BLaER1 treated with 17β-estradiol and CSF1 and Interleukin-3, amounts not matched to agents 10 nM and 100 nM (cell line): ENCODE results near the gene PRPS1.

ENCODE experiments used
- H3K27ac ChIP-seq, 11 experiments: shearing (Covaris generic); formaldehyde crosslinking; 2 replicates each; pipeline ENCODE4 v1.8.1; 2022
- H3K27me3 ChIP-seq, 11 experiments: shearing (Covaris generic); formaldehyde crosslinking; 2 replicates each; pipeline ENCODE4 v1.8.1; 2022
- H3K36me3 ChIP-seq, 11 experiments: shearing (Covaris generic); formaldehyde crosslinking; 2 replicates each; pipeline ENCODE4 v1.8.1; 2022
- H3K4me1 ChIP-seq, 10 experiments: shearing (Covaris generic); formaldehyde crosslinking; 2 replicates each; pipeline ENCODE4 v1.8.1; 2022
- H3K4me2 ChIP-seq, 11 experiments: shearing (Covaris generic); formaldehyde crosslinking; 2 replicates each; pipeline ENCODE4 v1.8.1; 2022
- H3K4me3 ChIP-seq, 10 experiments: shearing (Covaris generic); formaldehyde crosslinking; 2 replicates each; pipeline ENCODE4 v1.8.1; 2022
- H3K9ac ChIP-seq, 11 experiments: shearing (Covaris generic); formaldehyde crosslinking; 2 replicates each; pipeline ENCODE4 v1.8.1; 2022
- H3K9me3 ChIP-seq, 11 experiments: shearing (Covaris generic); formaldehyde crosslinking; replicated peaks in 1 of 11; 2 replicates each; pipeline ENCODE4 v1.8.1; 2022
- H4K20me1 ChIP-seq, 11 experiments: shearing (Covaris generic); formaldehyde crosslinking; 2 replicates each; pipeline ENCODE4 v1.8.1; 2022
- Cebpa-rat ChIP-seq, 11 experiments: shearing (Covaris generic); IDR thresholded peaks; 2 replicates each; pipeline ENCODE4 v1.8.1; 2022

PRPS1 gene

GRCh38 chrX:107654566-107654871 is 26.2 kb downstream of the PRPS1 start:
- no peak for TF ChIP-seq Cebpa-rat (IDR thresholded peaks at IDR 0.05)
- H3K9ac ChIP-seq = no peak overlapping the region
- peak overlapping the region in 1 of 11 experiments; percentile 12; a peak in 1 of 22 replicates for H3K27ac ChIP-seq
- H3K27me3 ChIP-seq = peaks cover 68 to 99% (median 92%) of the 10 kb centered on the region in 11 experiments
- H4K20me1 ChIP-seq = peaks cover 0 to 35% (median 4%) of the 10 kb centered on the region in 11 experiments; a peak in 9 of 22 replicates
- H3K9me3 ChIP-seq = no peaks in the 10 kb centered on the region
- H3K4me3 ChIP-seq = no peak overlapping the region
- H3K4me1 ChIP-seq = peaks cover 0 to 13% (median 8%) of the 10 kb centered on the region in 10 experiments; a peak in 11 of 20 replicates
- peak overlapping the region in 7 of 11 experiments; percentile 2 to 56 (median 26); a peak in 9 of 22 replicates for H3K4me2 ChIP-seq
- peaks cover 0 to 14% (median 7%) of the 10 kb centered on the region in 11 experiments; a peak in 11 of 22 replicates for H3K36me3 ChIP-seq

- no peak overlapping the region for H3K4me3 ChIP-seq
- H3K9me3 ChIP-seq = no peaks in the 10 kb centered on the region
- peaks cover 0 to 13% (median 9%) of the 10 kb centered on the region in 10 experiments; a peak in 11 of 20 replicates for H3K4me1 ChIP-seq
- H3K27ac ChIP-seq = peak overlapping the region in 1 of 11 experiments; percentile 12; a peak in 1 of 22 replicates
- H3K27me3 ChIP-seq = peaks cover 64 to 99% (median 88%) of the 10 kb centered on the region in 11 experiments
- H4K20me1 ChIP-seq = peaks cover 0 to 31% (median 4%) of the 10 kb centered on the region in 11 experiments; a peak in 9 of 22 replicates
- peak overlapping the region in 7 of 11 experiments; percentile 2 to 56 (median 26); a peak in 10 of 22 replicates for H3K4me2 ChIP-seq
- H3K36me3 ChIP-seq = peaks cover 0 to 8% (median under 1%) of the 10 kb centered on the region in 11 experiments; a peak in 9 of 22 replicates
- no peak overlapping the region for H3K9ac ChIP-seq
- TF ChIP-seq Cebpa-rat (IDR thresholded peaks at IDR 0.05) = no peak
Observed at GRCh38 chrX:107654872-107655761, 26.8 kb downstream of the PRPS1 start.

- H3K4me1 ChIP-seq = peaks cover 0 to 16% (median 12%) of the 10 kb centered on the region in 10 experiments; a peak in 12 of 20 replicates
- no peak overlapping the region for H3K9ac ChIP-seq
- no peak overlapping the region for H3K27ac ChIP-seq
- no peaks in the 10 kb centered on the region for H3K9me3 ChIP-seq
- H3K4me2 ChIP-seq = no peak overlapping the region
- no peak overlapping the region for H3K4me3 ChIP-seq
- peaks cover 0 to 30% (median 4%) of the 10 kb centered on the region in 11 experiments; a peak in 9 of 22 replicates for H4K20me1 ChIP-seq
- H3K36me3 ChIP-seq = peaks cover 0 to 4% (median 0%) of the 10 kb centered on the region in 11 experiments; a peak in 1 of 22 replicates
- TF ChIP-seq Cebpa-rat (IDR thresholded peaks at IDR 0.05) = no peak
- H3K27me3 ChIP-seq = peaks cover 68 to 100% (median 87%) of the 10 kb centered on the region in 11 experiments
Observed at GRCh38 chrX:107656978-107657377, 28.7 kb downstream of the PRPS1 start.

- Histone ChIP-seq H3K4me1 (peaks cover 0 to 21% (median 15%) of the 10 kb centered on the region in 10 experiments; a peak in 12 of 20 replicates), H3K27ac (no peak overlapping the region), H3K9me3 (no peaks in the 10 kb centered on the region), H3K4me2 (no peak overlapping the region), H3K9ac (no peak overlapping the region), H4K20me1 (peaks cover 0 to 21% (median 0%) of the 10 kb centered on the region in 11 experiments; a peak in 9 of 22 replicates), H3K27me3 (peaks cover 56 to 100% (median 84%) of the 10 kb centered on the region in 11 experiments; a peak in 21 of 22 replicates), H3K4me3 (no peak overlapping the region), H3K36me3 (no peaks in the 10 kb centered on the region)
- TF ChIP-seq Cebpa-rat (IDR thresholded peaks at IDR 0.05) = no peak
Observed at GRCh38 chrX:107658660-107659059, 30.4 kb downstream of the PRPS1 start.

GRCh38 chrX:107659286-107659685 is 31.0 kb downstream of the PRPS1 start:
- peaks cover 0 to 20% (median 14%) of the 10 kb centered on the region in 10 experiments; a peak in 12 of 20 replicates for H3K4me1 ChIP-seq
- H3K9me3 ChIP-seq = no peaks in the 10 kb centered on the region
- H3K36me3 ChIP-seq = no peaks in the 10 kb centered on the region
- H3K4me2 ChIP-seq = no peak overlapping the region
- H3K27me3 ChIP-seq = peaks cover 53 to 100% (median 87%) of the 10 kb centered on the region in 11 experiments; a peak in 21 of 22 replicates
- H4K20me1 ChIP-seq = peaks cover 0 to 21% (median 0%) of the 10 kb centered on the region in 11 experiments; a peak in 9 of 22 replicates
- TF ChIP-seq Cebpa-rat (IDR thresholded peaks at IDR 0.05) = no peak
- H3K4me3 ChIP-seq = no peak overlapping the region
- H3K9ac ChIP-seq = no peak overlapping the region
- H3K27ac ChIP-seq = no peak overlapping the region

- no peak overlapping the region for H3K27ac ChIP-seq
- peaks cover 0 to 19% (median 0%) of the 10 kb centered on the region in 11 experiments; a peak in 9 of 22 replicates for H4K20me1 ChIP-seq
Observed at GRCh38 chrX:107659768-107660167, 31.5 kb downstream of the PRPS1 start.

GRCh38 chrX:107662145-107662544 is 33.8 kb downstream of the PRPS1 start:
- H3K36me3 ChIP-seq = no peaks in the 10 kb centered on the region
- no peak overlapping the region for H3K9ac ChIP-seq
- H3K27ac ChIP-seq = no peak overlapping the region
- H3K27me3 ChIP-seq = peaks cover 39 to 97% (median 87%) of the 10 kb centered on the region in 11 experiments
- H3K4me1 ChIP-seq = peaks cover 0 to 13% (median 7%) of the 10 kb centered on the region in 10 experiments; a peak in 7 of 20 replicates
- no peak overlapping the region for H3K4me3 ChIP-seq
- no peak for TF ChIP-seq Cebpa-rat (IDR thresholded peaks at IDR 0.05)
- H4K20me1 ChIP-seq = peaks cover 0 to 12% (median 0%) of the 10 kb centered on the region in 11 experiments; a peak in 10 of 22 replicates
- peak overlapping the region in 5 of 11 experiments; percentile 1 to 29 (median 3); a peak in 3 of 22 replicates for H3K4me2 ChIP-seq
- no peaks in the 10 kb centered on the region for H3K9me3 ChIP-seq

More at GRCh38 chrX:107659768-107660167, 31.5 kb downstream of the PRPS1 start:
- Histone ChIP-seq H3K4me2 (no peak overlapping the region), H3K9ac (no peak overlapping the region), H3K27me3 (peaks cover 53 to 100% (median 89%) of the 10 kb centered on the region in 11 experiments; a peak in 21 of 22 replicates), H3K9me3 (no peaks in the 10 kb centered on the region), H3K36me3 (no peaks in the 10 kb centered on the region), H3K4me3 (no peak overlapping the region), H3K4me1 (peaks cover 0 to 15% (median 11%) of the 10 kb centered on the region in 10 experiments; a peak in 12 of 20 replicates)
- TF ChIP-seq Cebpa-rat (IDR thresholded peaks at IDR 0.05) = no peak

- no peak overlapping the region for H3K4me3 ChIP-seq
- peaks cover 34 to 97% (median 87%) of the 10 kb centered on the region in 11 experiments for H3K27me3 ChIP-seq
- peaks cover 0 to 13% (median 7%) of the 10 kb centered on the region in 10 experiments; a peak in 7 of 20 replicates for H3K4me1 ChIP-seq
- no peak overlapping the region for H3K9ac ChIP-seq
- H3K27ac ChIP-seq = no peak overlapping the region
- peaks cover 0 to 10% (median 0%) of the 10 kb centered on the region in 11 experiments; a peak in 10 of 22 replicates for H4K20me1 ChIP-seq
- no peaks in the 10 kb centered on the region for H3K9me3 ChIP-seq
- TF ChIP-seq Cebpa-rat (IDR thresholded peaks at IDR 0.05) = no peak
- H3K36me3 ChIP-seq = no peaks in the 10 kb centered on the region
- H3K4me2 ChIP-seq = no peak overlapping the region
Observed at GRCh38 chrX:107662824-107663223, 34.5 kb downstream of the PRPS1 start.

GRCh38 chrX:107666931-107667330 is 38.6 kb downstream of the PRPS1 start:
- H3K9ac ChIP-seq = no peak overlapping the region

More at GRCh38 chrX:107666931-107667330, 38.6 kb downstream of the PRPS1 start:
- Histone ChIP-seq H3K27me3 (peaks cover 16 to 97% (median 85%) of the 10 kb centered on the region in 11 experiments), H3K9me3 (no peaks in the 10 kb centered on the region), H3K27ac (no peak overlapping the region), H3K4me1 (peaks cover 0 to 8% (median 5%) of the 10 kb centered on the region in 10 experiments; a peak in 6 of 20 replicates), H3K4me2 (no peak overlapping the region), H3K36me3 (no peaks in the 10 kb centered on the region), H3K4me3 (no peak overlapping the region), H4K20me1 (no peaks in the 10 kb centered on the region; a peak in 3 of 22 replicates)
- TF ChIP-seq Cebpa-rat (IDR thresholded peaks at IDR 0.05) = no peak
